OCI-LY3 (cell line): ENCODE results near the gene THAP3.

Experiments used
- CTCF ChIP-seq: fragments of 200-600, 300-600 bp; sonication (generic); IDR thresholded peaks from 2 replicates; pipeline ENCODE4 v1.5.1; 2014; ENCODE audit warnings: antibody characterized with exemption, low read length, low read depth
- EZH2phosphoT487 ChIP-seq: fragments of 200-600 bp; shearing (Covaris generic); IDR thresholded peaks from 2 replicates; pipeline ENCODE4 v1.6.1; 2018; ENCODE audit warnings: antibody characterized with exemption, mixed run types, low read depth

GRCh38 chr1:6592441-6592840, 32.2 kb upstream of the THAP3 start:
- TF ChIP-seq CTCF, result no peak
- TF ChIP-seq EZH2phosphoT487, result no peak
